ENCODE data around the gene WDR45B.

GRCh38 chr17:82690786-82691489 is 42.7 kb upstream of the WDR45B start:
- TF ChIP-seq NFYB (CRISPR knock-in tag; conservative IDR thresholded peaks at IDR 0.05; ENCODE audit: low read depth): no peak
- TF ChIP-seq, protein P1, sequence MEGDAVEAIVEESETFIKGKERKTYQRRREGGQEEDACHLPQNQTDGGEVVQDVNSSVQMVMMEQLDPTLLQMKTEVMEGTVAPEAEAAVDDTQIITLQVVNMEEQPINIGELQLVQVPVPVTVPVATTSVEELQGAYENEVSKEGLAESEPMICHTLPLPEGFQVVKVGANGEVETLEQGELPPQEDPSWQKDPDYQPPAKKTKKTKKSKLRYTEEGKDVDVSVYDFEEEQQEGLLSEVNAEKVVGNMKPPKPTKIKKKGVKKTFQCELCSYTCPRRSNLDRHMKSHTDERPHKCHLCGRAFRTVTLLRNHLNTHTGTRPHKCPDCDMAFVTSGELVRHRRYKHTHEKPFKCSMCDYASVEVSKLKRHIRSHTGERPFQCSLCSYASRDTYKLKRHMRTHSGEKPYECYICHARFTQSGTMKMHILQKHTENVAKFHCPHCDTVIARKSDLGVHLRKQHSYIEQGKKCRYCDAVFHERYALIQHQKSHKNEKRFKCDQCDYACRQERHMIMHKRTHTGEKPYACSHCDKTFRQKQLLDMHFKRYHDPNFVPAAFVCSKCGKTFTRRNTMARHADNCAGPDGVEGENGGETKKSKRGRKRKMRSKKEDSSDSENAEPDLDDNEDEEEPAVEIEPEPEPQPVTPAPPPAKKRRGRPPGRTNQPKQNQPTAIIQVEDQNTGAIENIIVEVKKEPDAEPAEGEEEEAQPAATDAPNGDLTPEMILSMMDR (IDR thresholded peaks at IDR 0.05): no peak
- TF ChIP-seq MAX (CRISPR knock-in tag; IDR thresholded peaks at IDR 0.05): no peak
- no peak for TF ChIP-seq PRRX2 (CRISPR knock-in tag; IDR thresholded peaks at IDR 0.05)
- TF ChIP-seq ZSCAN18 (CRISPR knock-in tag; IDR thresholded peaks at IDR 0.05): no peak
- TF ChIP-seq IRF2 (CRISPR knock-in tag; IDR thresholded peaks at IDR 0.05; ENCODE audit: borderline replicate concordance, low read depth): no peak
- TF ChIP-seq, protein P2, sequence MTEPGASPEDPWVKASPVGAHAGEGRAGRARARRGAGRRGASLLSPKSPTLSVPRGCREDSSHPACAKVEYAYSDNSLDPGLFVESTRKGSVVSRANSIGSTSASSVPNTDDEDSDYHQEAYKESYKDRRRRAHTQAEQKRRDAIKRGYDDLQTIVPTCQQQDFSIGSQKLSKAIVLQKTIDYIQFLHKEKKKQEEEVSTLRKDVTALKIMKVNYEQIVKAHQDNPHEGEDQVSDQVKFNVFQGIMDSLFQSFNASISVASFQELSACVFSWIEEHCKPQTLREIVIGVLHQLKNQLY (CRISPR knock-in tag; IDR thresholded peaks at IDR 0.05): no peak
- no peak for TF ChIP-seq ESRRA (CRISPR knock-in tag; IDR thresholded peaks at IDR 0.05; ENCODE audit: borderline replicate concordance)
- no peak for TF ChIP-seq SP1 (CRISPR knock-in tag; conservative IDR thresholded peaks at IDR 0.05)
- TF ChIP-seq NR1H2 (CRISPR knock-in tag; IDR thresholded peaks at IDR 0.05): no peak
